ENCODE data around the gene HOXC4.
"Not testable (repeated sequence)": the region's sequence is repeated elsewhere in the genome, so short reads cannot be mapped to it uniquely, and the experiment has no call there.

HOXC4 gene

GRCh38 chr12:54095928-54096327 lies 42.3 kb downstream of the HOXC4 start:
- DNase-seq, result not testable (repeated sequence)

GRCh38 chr12:54098644-54099043 lies 45.0 kb downstream of the HOXC4 start:
- not testable (repeated sequence) for DNase-seq

- DNase-seq, result not testable (repeated sequence)
These were observed 47.0 kb downstream of the HOXC4 start for GRCh38 chr12:54100588-54100987.

- not testable (repeated sequence) for DNase-seq
These were observed 48.6 kb downstream of the HOXC4 start for GRCh38 chr12:54102223-54102622.

GRCh38 chr12:54103827-54104226 lies 50.2 kb downstream of the HOXC4 start:
- not testable (repeated sequence) for DNase-seq
